HG02884 (cell line): ENCODE data around the gene GBF1.

Experiments used
- ATAC-seq: cut with Tn5 transposase; IDR thresholded peaks from one replicate; pipeline ENCODE4 v1.9.1; 2021; ENCODE audit warnings: mild to moderate bottlenecking, moderate library complexity; ENCODE audit not compliant: unreplicated experiment

GBF1 gene

GRCh38 chr10:102402512-102402896 is 157.2 kb downstream of the GBF1 start:
- ATAC-seq = no peak

GRCh38 chr10:102403115-102403514 is 157.8 kb downstream of the GBF1 start:
- ATAC-seq = no peak

GRCh38 chr10:102404361-102405107 is 159.2 kb downstream of the GBF1 start:
- ATAC-seq = no peak

- no peak for ATAC-seq
These were observed 159.8 kb downstream of the GBF1 start for GRCh38 chr10:102405108-102405571.

GRCh38 chr10:102405632-102406031 is 160.3 kb downstream of the GBF1 start:
- no peak for ATAC-seq

- ATAC-seq = no peak
These were observed 161.5 kb downstream of the GBF1 start for GRCh38 chr10:102406815-102407214.

- ATAC-seq = no peak
These were observed 162.2 kb downstream of the GBF1 start for GRCh38 chr10:102407425-102408130.

GRCh38 chr10:102408131-102408727 is 162.9 kb downstream of the GBF1 start:
- no peak for ATAC-seq

- no peak for ATAC-seq
These were observed 163.6 kb downstream of the GBF1 start for GRCh38 chr10:102408728-102409603.

GRCh38 chr10:102409604-102410428 is 164.5 kb downstream of the GBF1 start:
- no peak for ATAC-seq

GRCh38 chr10:102410429-102411073 is 165.2 kb downstream of the GBF1 start:
- ATAC-seq = no peak

GRCh38 chr10:102411341-102412255 is 166.3 kb downstream of the GBF1 start:
- ATAC-seq = no peak

GRCh38 chr10:102412293-102412692 is 167.0 kb downstream of the GBF1 start:
- ATAC-seq = no peak

GRCh38 chr10:102413053-102413705 is 167.8 kb downstream of the GBF1 start:
- no peak for ATAC-seq

- ATAC-seq = no peak
These were observed 168.7 kb downstream of the GBF1 start for GRCh38 chr10:102413806-102414561.

GRCh38 chr10:102414749-102415148 is 169.4 kb downstream of the GBF1 start:
- ATAC-seq = no peak

- ATAC-seq = no peak
These were observed 171.0 kb downstream of the GBF1 start for GRCh38 chr10:102416283-102416682.
